Measurements from ENCODE around the gene CELF4.

The CELF4 gene

DNA sequence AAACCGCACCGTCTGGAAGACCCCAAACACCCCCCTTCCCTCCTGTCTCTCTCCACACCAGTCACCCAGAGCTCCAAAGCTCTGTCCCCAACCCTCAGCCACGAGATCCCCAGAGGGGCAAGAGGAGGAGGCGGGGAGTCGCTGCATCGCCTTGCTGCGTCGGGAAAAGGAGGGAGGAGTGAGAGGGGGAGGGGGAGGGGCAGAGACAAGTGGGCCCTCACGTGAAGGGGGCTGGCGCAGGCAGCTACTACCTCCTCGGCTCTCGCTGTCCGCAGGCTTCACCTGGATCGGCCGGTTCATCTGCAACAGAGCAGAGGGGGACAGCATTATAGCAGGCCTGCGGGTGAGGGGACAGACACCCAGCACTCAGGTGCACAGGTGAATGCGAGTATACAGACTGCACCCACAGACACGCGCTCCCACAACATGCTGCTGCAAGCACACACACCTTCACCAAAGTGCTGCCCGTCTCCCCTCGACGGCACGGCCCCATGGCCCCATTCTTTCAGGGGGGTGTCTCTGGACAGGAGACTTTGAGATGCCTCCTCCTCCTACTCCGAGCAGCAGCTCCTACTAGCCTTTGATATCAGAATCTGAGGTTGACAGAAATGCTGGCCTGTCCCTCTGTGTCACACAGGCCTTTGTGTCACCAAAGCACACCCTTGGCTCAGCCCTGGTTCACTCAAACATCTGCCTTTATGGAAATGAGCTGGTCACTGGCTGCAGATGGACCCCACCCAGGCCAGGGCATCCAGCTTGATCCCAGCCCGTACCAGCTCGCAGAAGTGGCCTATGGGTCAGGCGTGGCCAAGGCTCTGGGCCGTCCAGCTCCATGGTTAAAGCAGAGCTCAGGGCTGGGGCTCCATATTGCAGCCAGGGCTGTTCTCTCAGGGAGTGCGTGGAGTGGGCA lies 243.8 kb downstream of the CELF4 start:
- no peaks in the 10 kb centered on the region for H3K79me2 ChIP-seq (ENCODE audit: control insufficient read depth, insufficient read depth, low read length, unreplicated experiment)
- H3K4me3 ChIP-seq (ENCODE audit: low read depth, low read length): no peak overlapping the region
- H3K27ac ChIP-seq (ENCODE audit: low read depth, low read length): no peak overlapping the region
- no peak overlapping the region for H2AFZ ChIP-seq (ENCODE audit: low read length, unreplicated experiment)
- no peaks in the 10 kb centered on the region for H3K4me1 ChIP-seq (ENCODE audit: control insufficient read depth, insufficient read depth, low read length, unreplicated experiment)
- peaks cover 30% of the 10 kb centered on the region for H3K27me3 ChIP-seq (ENCODE audit: insufficient read depth, low read length)
- H3K36me3 ChIP-seq (ENCODE audit: insufficient read depth, low read length): no peaks in the 10 kb centered on the region

DNA sequence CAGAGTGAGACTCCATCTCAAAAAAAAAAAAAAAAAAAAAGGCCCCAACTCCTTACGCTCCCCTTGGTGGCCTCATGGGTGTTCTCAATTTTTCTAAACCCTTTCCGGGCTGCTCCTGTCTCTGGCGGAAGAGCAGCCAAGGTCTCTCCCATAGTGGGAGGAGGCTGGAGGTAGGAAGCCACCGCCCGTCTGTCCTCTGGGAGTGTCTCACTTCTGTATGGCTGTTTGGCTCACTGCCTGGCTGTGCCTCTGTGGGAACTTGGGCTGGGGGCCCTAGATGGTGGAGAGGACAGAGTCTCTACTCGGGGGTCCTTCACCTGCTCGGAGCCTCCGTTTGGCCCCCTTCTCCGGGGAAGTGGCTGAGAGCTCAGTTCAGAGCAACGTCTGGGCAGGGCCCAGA lies 245.3 kb downstream of the CELF4 start:
- H3K27me3 ChIP-seq (ENCODE audit: insufficient read depth, low read length): peaks cover 15% of the 10 kb centered on the region
- no peak overlapping the region for H3K4me3 ChIP-seq (ENCODE audit: low read depth, low read length)
- no peaks in the 10 kb centered on the region for H3K79me2 ChIP-seq (ENCODE audit: control insufficient read depth, insufficient read depth, low read length, unreplicated experiment)
- no peak overlapping the region for H3K27ac ChIP-seq (ENCODE audit: low read depth, low read length)
- no peak overlapping the region for H2AFZ ChIP-seq (ENCODE audit: low read length, unreplicated experiment)
- no peaks in the 10 kb centered on the region for H3K4me1 ChIP-seq (ENCODE audit: control insufficient read depth, insufficient read depth, low read length, unreplicated experiment)
- H3K36me3 ChIP-seq (ENCODE audit: insufficient read depth, low read length): no peaks in the 10 kb centered on the region

GRCh38 chr18:37318360-37319355 lies 246.9 kb downstream of the CELF4 start:
- H3K27me3 ChIP-seq (ENCODE audit: insufficient read depth, low read length): peaks cover 8% of the 10 kb centered on the region
- no peaks in the 10 kb centered on the region for H3K36me3 ChIP-seq (ENCODE audit: insufficient read depth, low read length)
- no peak overlapping the region for H3K27ac ChIP-seq (ENCODE audit: low read depth, low read length)
- no peak overlapping the region for H2AFZ ChIP-seq (ENCODE audit: low read length, unreplicated experiment)
- H3K79me2 ChIP-seq (ENCODE audit: control insufficient read depth, insufficient read depth, low read length, unreplicated experiment): no peaks in the 10 kb centered on the region
- no peak overlapping the region for H3K4me3 ChIP-seq (ENCODE audit: low read depth, low read length)
- no peaks in the 10 kb centered on the region for H3K4me1 ChIP-seq (ENCODE audit: control insufficient read depth, insufficient read depth, low read length, unreplicated experiment)

DNA sequence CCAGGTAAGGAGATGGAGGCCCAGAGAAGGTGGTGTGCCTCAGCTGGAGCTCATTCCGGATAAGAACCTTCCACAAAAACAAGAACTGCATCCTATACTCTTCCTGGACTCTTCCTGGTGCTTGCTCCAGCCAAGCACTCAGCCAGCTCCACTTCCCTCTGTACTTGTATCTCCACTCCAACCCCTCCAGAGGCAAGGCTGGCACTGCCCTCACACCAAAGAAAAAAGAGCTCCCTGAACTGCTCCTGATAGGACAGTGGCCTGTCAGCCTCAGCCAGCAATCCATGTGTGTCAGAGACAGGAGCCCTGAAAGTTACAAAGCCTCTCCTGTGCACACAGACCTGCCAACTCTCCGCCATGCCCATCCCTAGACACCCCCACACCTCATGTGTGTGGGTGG lies 248.1 kb downstream of the CELF4 start:
- Histone ChIP-seq H2AFZ (ENCODE audit: low read length, unreplicated experiment) (no peak overlapping the region), H3K4me1 (ENCODE audit: control insufficient read depth, insufficient read depth, low read length, unreplicated experiment) (no peaks in the 10 kb centered on the region), H3K4me3 (ENCODE audit: low read depth, low read length) (no peak overlapping the region), H3K27ac (ENCODE audit: low read depth, low read length) (no peak overlapping the region), H3K27me3 (ENCODE audit: insufficient read depth, low read length) (peaks cover 3% of the 10 kb centered on the region), H3K36me3 (ENCODE audit: insufficient read depth, low read length) (no peaks in the 10 kb centered on the region), H3K79me2 (ENCODE audit: control insufficient read depth, insufficient read depth, low read length, unreplicated experiment) (no peaks in the 10 kb centered on the region)

DNA sequence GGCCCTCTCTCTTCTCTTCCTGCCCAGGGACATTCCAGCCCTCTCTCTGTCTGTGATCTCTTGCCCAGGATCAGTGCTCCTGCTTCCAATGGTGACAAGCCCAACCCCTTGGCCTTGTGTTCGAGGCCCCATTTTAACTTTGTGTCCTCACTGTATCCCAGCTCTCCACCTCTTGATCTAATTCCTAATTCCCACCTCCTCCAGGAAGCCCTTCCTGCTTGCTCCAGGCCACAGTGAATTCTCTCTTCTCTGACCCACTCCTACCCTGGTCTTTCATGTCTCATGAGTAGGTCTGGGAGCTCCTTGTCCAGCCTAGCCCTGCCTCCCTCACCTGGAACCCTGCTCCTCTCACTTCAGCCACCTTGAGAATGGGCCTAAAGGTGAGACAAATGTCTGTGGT lies 249.1 kb downstream of the CELF4 start:
- H3K4me1 ChIP-seq (ENCODE audit: control insufficient read depth, insufficient read depth, low read length, unreplicated experiment): no peaks in the 10 kb centered on the region
- H3K27ac ChIP-seq (ENCODE audit: low read depth, low read length): no peak overlapping the region
- no peak overlapping the region for H3K4me3 ChIP-seq (ENCODE audit: low read depth, low read length)
- no peaks in the 10 kb centered on the region for H3K36me3 ChIP-seq (ENCODE audit: insufficient read depth, low read length)
- H2AFZ ChIP-seq (ENCODE audit: low read length, unreplicated experiment): no peak overlapping the region
- H3K79me2 ChIP-seq (ENCODE audit: control insufficient read depth, insufficient read depth, low read length, unreplicated experiment): no peaks in the 10 kb centered on the region
- H3K27me3 ChIP-seq (ENCODE audit: insufficient read depth, low read length): peaks cover 7% of the 10 kb centered on the region; the same call in 1 of the 2 replicates

GRCh38 chr18:37315935-37316334 lies 249.7 kb downstream of the CELF4 start:
- Histone ChIP-seq H3K79me2 (ENCODE audit: control insufficient read depth, insufficient read depth, low read length, unreplicated experiment) (no peaks in the 10 kb centered on the region), H3K27me3 (ENCODE audit: insufficient read depth, low read length) (peaks cover 7% of the 10 kb centered on the region; the same call in 1 of the 2 replicates), H3K36me3 (ENCODE audit: insufficient read depth, low read length) (no peaks in the 10 kb centered on the region), H2AFZ (ENCODE audit: low read length, unreplicated experiment) (no peak overlapping the region), H3K4me1 (ENCODE audit: control insufficient read depth, insufficient read depth, low read length, unreplicated experiment) (no peaks in the 10 kb centered on the region), H3K4me3 (ENCODE audit: low read depth, low read length) (no peak overlapping the region), H3K27ac (ENCODE audit: low read depth, low read length) (no peak overlapping the region)

GRCh38 chr18:37314534-37314933 lies 251.1 kb downstream of the CELF4 start:
- Histone ChIP-seq H3K27me3 (ENCODE audit: insufficient read depth, low read length) (peaks cover 16% of the 10 kb centered on the region), H3K79me2 (ENCODE audit: control insufficient read depth, insufficient read depth, low read length, unreplicated experiment) (no peaks in the 10 kb centered on the region), H2AFZ (ENCODE audit: low read length, unreplicated experiment) (no peak overlapping the region), H3K4me1 (ENCODE audit: control insufficient read depth, insufficient read depth, low read length, unreplicated experiment) (no peaks in the 10 kb centered on the region), H3K27ac (ENCODE audit: low read depth, low read length) (no peak overlapping the region), H3K36me3 (ENCODE audit: insufficient read depth, low read length) (no peaks in the 10 kb centered on the region), H3K4me3 (ENCODE audit: low read depth, low read length) (no peak overlapping the region)

DNA sequence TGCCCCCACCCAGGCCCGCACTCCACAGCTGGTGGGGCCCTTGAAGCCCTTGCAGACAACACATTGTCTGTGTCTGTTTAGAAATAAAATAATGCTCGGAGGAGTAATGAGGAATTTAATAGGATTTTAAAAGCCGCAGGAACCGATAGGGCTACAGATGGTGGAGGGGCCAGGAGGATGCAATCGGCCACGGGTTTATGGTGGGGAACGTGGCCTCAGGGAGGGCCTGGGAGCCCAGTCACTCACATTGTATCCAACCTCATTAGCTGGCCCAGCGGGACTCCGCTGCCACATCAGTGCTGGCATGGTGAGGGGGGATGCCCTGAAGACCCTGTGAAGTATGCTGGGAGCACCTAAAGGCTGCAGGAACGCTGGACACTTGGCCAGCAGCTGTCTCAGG lies 252.0 kb downstream of the CELF4 start:
- no peaks in the 10 kb centered on the region for H3K79me2 ChIP-seq (ENCODE audit: control insufficient read depth, insufficient read depth, low read length, unreplicated experiment)
- no peak overlapping the region for H3K27ac ChIP-seq (ENCODE audit: low read depth, low read length)
- no peak overlapping the region for H3K4me3 ChIP-seq (ENCODE audit: low read depth, low read length)
- H3K36me3 ChIP-seq (ENCODE audit: insufficient read depth, low read length): no peaks in the 10 kb centered on the region
- H2AFZ ChIP-seq (ENCODE audit: low read length, unreplicated experiment): no peak overlapping the region
- H3K27me3 ChIP-seq (ENCODE audit: insufficient read depth, low read length): peaks cover 16% of the 10 kb centered on the region
- no peaks in the 10 kb centered on the region for H3K4me1 ChIP-seq (ENCODE audit: control insufficient read depth, insufficient read depth, low read length, unreplicated experiment)

GRCh38 chr18:37309861-37310260 lies 255.7 kb downstream of the CELF4 start:
- H3K36me3 ChIP-seq (ENCODE audit: insufficient read depth, low read length): no peaks in the 10 kb centered on the region
- no peaks in the 10 kb centered on the region for H3K79me2 ChIP-seq (ENCODE audit: control insufficient read depth, insufficient read depth, low read length, unreplicated experiment)
- peaks cover 27% of the 10 kb centered on the region; the same call in 1 of the 2 replicates for H3K27me3 ChIP-seq (ENCODE audit: insufficient read depth, low read length)
- no peak overlapping the region for H3K4me3 ChIP-seq (ENCODE audit: low read depth, low read length)
- H2AFZ ChIP-seq (ENCODE audit: low read length, unreplicated experiment): no peak overlapping the region
- H3K4me1 ChIP-seq (ENCODE audit: control insufficient read depth, insufficient read depth, low read length, unreplicated experiment): no peaks in the 10 kb centered on the region
- no peak overlapping the region for H3K27ac ChIP-seq (ENCODE audit: low read depth, low read length)

DNA sequence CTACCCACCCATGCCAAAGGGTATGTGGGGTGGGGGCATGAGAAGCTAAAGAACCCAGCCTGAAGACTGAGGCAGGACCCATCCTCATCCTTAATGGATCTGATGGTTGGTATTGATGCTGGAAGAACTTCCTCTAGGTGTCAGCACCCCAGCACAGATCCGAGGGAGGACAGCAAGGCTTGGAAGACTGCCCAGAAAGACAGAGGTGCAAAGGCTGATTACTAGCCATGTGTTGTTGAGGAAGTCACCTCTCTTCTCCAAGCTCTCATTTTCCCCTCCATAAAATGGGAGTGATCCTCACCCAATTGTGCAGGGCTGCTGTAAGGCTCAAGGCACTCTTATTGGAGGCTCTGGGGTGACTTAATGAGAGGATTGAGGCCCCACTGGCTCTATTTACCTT lies 256.5 kb downstream of the CELF4 start:
- Histone ChIP-seq H3K4me1 (ENCODE audit: control insufficient read depth, insufficient read depth, low read length, unreplicated experiment) (no peaks in the 10 kb centered on the region), H3K79me2 (ENCODE audit: control insufficient read depth, insufficient read depth, low read length, unreplicated experiment) (no peaks in the 10 kb centered on the region), H2AFZ (ENCODE audit: low read length, unreplicated experiment) (no peak overlapping the region), H3K4me3 (ENCODE audit: low read depth, low read length) (no peak overlapping the region), H3K36me3 (ENCODE audit: insufficient read depth, low read length) (no peaks in the 10 kb centered on the region), H3K27me3 (ENCODE audit: insufficient read depth, low read length) (peaks cover 28% of the 10 kb centered on the region; the same call in 1 of the 2 replicates), H3K27ac (ENCODE audit: low read depth, low read length) (no peak overlapping the region)
